SK-N-SH (cell line): ENCODE results near the gene PPP1R12C. TPM values are rescaled to one million over a fixed set of nuclear protein-coding genes. Genes with fewer than 3 reads are reported as not detected.

Experiments used
- CTCF ChIA-PET: fragments of 300-600, 350-600 bp; formaldehyde crosslinking; extraction: SDS; loops from one replicate; lab custom pipeline; 2021; lab: Yijun Ruan, JAX
- POLR2A ChIA-PET: fragments of 350-600 bp; sonication (Branson Sonifier 250); formaldehyde crosslinking; extraction: SDS; loops from one replicate; lab custom pipeline; 2020; ENCODE audit warnings: antibody characterized with exemption, inconsistent platforms; lab: Yijun Ruan, JAX
- DNase-seq: peaks from one replicate; pipeline ENCODE4 v3.0.0; 2012
- H2AFZ ChIP-seq: fragments of 200-600 bp; sonication (generic); 2 replicates; pipeline ENCODE4 v1.8.1; 2016; ENCODE audit warnings: antibody characterized with exemption, mild to moderate bottlenecking, low read depth
- H3F3A ChIP-seq: fragments of 200-600 bp; sonication (generic); replicated peaks from 2 replicates; pipeline ENCODE3; 2016; ENCODE audit warnings: antibody characterized with exemption, mild to moderate bottlenecking; ENCODE audit not compliant: insufficient read depth
- H3K27ac ChIP-seq, 2 experiments: fragments of 200-500 bp in 1 of 2; fragments of 200-600 bp in 1 of 2; sonication (Bioruptor generic) in 1 of 2; sonication (generic), shearing (Covaris generic) in 1 of 2; 2 replicates each; pipeline versions ENCODE4 v1.5.1 to v1.6.1; 2014 to 2016; ENCODE audit warnings: low read depth in 2 of 2, inconsistent platforms in 1 of 2, low read length in 1 of 2, mild to moderate bottlenecking in 1 of 2, mixed read lengths in 1 of 2
- H3K27me3 ChIP-seq: fragments of 200-600 bp; sonication (generic), shearing (Covaris generic); 2 replicates; pipeline ENCODE4 v1.6.1; 2016; ENCODE audit warnings: mixed run types; ENCODE audit not compliant: insufficient read depth
- H3K36me3 ChIP-seq, 2 experiments: fragments of 200-500 bp in 1 of 2; fragments of 200-600 bp in 1 of 2; sonication (Bioruptor generic) in 1 of 2; sonication (generic) in 1 of 2; replicated peaks in 1 of 2; 2 replicates each; pipeline versions ENCODE3 to v1.5.1; 2014 to 2016; ENCODE audit warnings: low read length in 1 of 2, mild to moderate bottlenecking in 1 of 2; ENCODE audit not compliant: insufficient read depth in 2 of 2, control insufficient read depth in 1 of 2
- H3K4me1 ChIP-seq, 2 experiments: fragments of 200-500 bp in 1 of 2; fragments of 200-600 bp in 1 of 2; sonication (Bioruptor generic) in 1 of 2; sonication (generic), shearing (Covaris generic) in 1 of 2; 2 replicates each; pipeline versions ENCODE4 v1.5.1 to v1.6.1; 2014 to 2016; ENCODE audit warnings: low read depth in 1 of 2, low read length in 1 of 2, mixed run types in 1 of 2; ENCODE audit not compliant: insufficient read depth in 2 of 2, control insufficient read depth in 1 of 2
- H3K4me2 ChIP-seq: fragments of 200-600 bp; sonication (generic), shearing (Covaris generic); 2 replicates; pipeline ENCODE4 v1.6.1; 2017; ENCODE audit warnings: mixed run types
- H3K4me3 ChIP-seq, 2 experiments: fragments of 200-500 bp in 1 of 2; fragments of 200-600 bp in 1 of 2; sonication (Bioruptor generic) in 1 of 2; sonication (generic), shearing (Covaris generic) in 1 of 2; 2 replicates each; pipeline versions ENCODE4 v1.5.1 to v1.8.1; 2014 to 2016; ENCODE audit warnings: low read depth in 2 of 2, inconsistent platforms in 1 of 2, low read length in 1 of 2, mild to moderate bottlenecking in 1 of 2, mixed read lengths in 1 of 2, moderate library complexity in 1 of 2
- H3K79me2 ChIP-seq: fragments of 200-600 bp; sonication (generic); 2 replicates; pipeline ENCODE4 v1.8.1; 2017; ENCODE audit warnings: mild to moderate bottlenecking; ENCODE audit not compliant: insufficient read depth
- H3K9ac ChIP-seq: fragments of 200-600 bp; sonication (generic); 2 replicates; pipeline ENCODE4 v1.6.1; 2017; ENCODE audit warnings: mixed run types
- H3K9me2 ChIP-seq: fragments of 200-600 bp; sonication (generic); 2 replicates; pipeline ENCODE4 v1.6.1; 2017; ENCODE audit warnings: mixed run types
- H3K9me3 ChIP-seq: fragments of 200-600 bp; sonication (generic); 2 replicates; pipeline ENCODE4 v1.6.1; 2017; ENCODE audit warnings: mixed run types, mild to moderate bottlenecking, moderate library complexity
- H4K20me1 ChIP-seq: fragments of 200-600 bp; sonication (generic); 2 replicates; pipeline ENCODE4 v1.6.1; 2017; ENCODE audit warnings: mild to moderate bottlenecking, mixed run types; ENCODE audit not compliant: insufficient read depth
- FOSL2 ChIP-seq: IDR thresholded peaks from 2 replicates; pipeline ENCODE4 v1.4.0; 2012; ENCODE audit warnings: low read depth, mild to moderate bottlenecking, moderate library complexity, borderline replicate concordance
- GABPA ChIP-seq: IDR thresholded peaks from 2 replicates; pipeline ENCODE4 v1.4.0; 2012; ENCODE audit warnings: low read depth, mild to moderate bottlenecking
- PBX3 ChIP-seq: IDR thresholded peaks from 2 replicates; pipeline ENCODE4; 2012
- RFX5 ChIP-seq: IDR thresholded peaks from 2 replicates; pipeline ENCODE4 v1.6.1; 2012; ENCODE audit warnings: mild to moderate bottlenecking, improper control_type of control experiment, low read length
- RXRA ChIP-seq: IDR thresholded peaks from 2 replicates; pipeline ENCODE4 v1.4.0; 2012; ENCODE audit warnings: low read depth, mild to moderate bottlenecking, borderline replicate concordance
- SIN3A ChIP-seq: IDR thresholded peaks from 2 replicates; pipeline ENCODE4 v1.6.1; 2012; ENCODE audit warnings: low read depth, mild to moderate bottlenecking, low read length, moderate library complexity, borderline replicate concordance
- SMC3 ChIP-seq: IDR thresholded peaks from 2 replicates; pipeline ENCODE4 v1.6.1; 2012; ENCODE audit warnings: low read depth, low read length, improper control_type of control experiment
- TEAD4 ChIP-seq: IDR thresholded peaks from 2 replicates; pipeline ENCODE4 v1.4.0; 2012; ENCODE audit warnings: mild to moderate bottlenecking, borderline replicate concordance; ENCODE audit not compliant: insufficient read depth
- USF1 ChIP-seq: IDR thresholded peaks from 2 replicates; pipeline ENCODE4 v1.4.0; 2012; ENCODE audit warnings: low read depth, borderline replicate concordance
- USF2 ChIP-seq: fragments of 150-350 bp; IDR thresholded peaks from 2 replicates; pipeline ENCODE4 v1.6.1; 2017; ENCODE audit warnings: antibody characterized with exemption, low read length, low read depth, borderline replicate concordance
- WGBS: methylation state at CpG from one replicate; pipeline ENCODE4 v1.1.6; 2017; ENCODE audit warnings: low lambda C conversion rate; 5-methylcytosine and 5-hydroxymethylcytosine counted together
- polyA plus RNA-seq, 3 experiments: library from polyadenylated mRNA; depleted of rRNA; stranded (reverse); fragments of >200 nt; gene quantifications; 2 replicates each; pipeline ENCODE4 v1.2.3, GENCODE V29; 2012

Gene PPP1R12C
- polyA plus RNA-seq, 1 of the 3 experiments (the other 2 are of a cell fraction): 83.9 TPM

GRCh38 chr19:55147545-55148251 lies 30.3 kb upstream of the PPP1R12C start (continued):
- no peak for TF ChIP-seq SMC3

- TF ChIP-seq USF1: no peak
- TF ChIP-seq RFX5: no peak
- no peak for TF ChIP-seq FOSL2
- no peak for TF ChIP-seq USF2
- TF ChIP-seq PBX3: no peak
- TF ChIP-seq GABPA: no peak
- no peak for TF ChIP-seq SIN3A
- no peak for TF ChIP-seq RXRA
- no peak for TF ChIP-seq TEAD4
- Histone ChIP-seq H3K9ac (no peak overlapping the region), H4K20me1 (no peaks in the 10 kb centered on the region), H3K79me2 (no peaks in the 10 kb centered on the region), H3K4me2 (no peak overlapping the region), H3F3A (no peaks in the 10 kb centered on the region), H3K27me3 (peaks cover 28% of the 10 kb centered on the region), H3K9me2 (no peaks in the 10 kb centered on the region), H3K4me1 (no peaks in the 10 kb centered on the region; a peak in 1 of 4 replicates), H3K4me3 (peak overlapping the region; percentile 9 to 24; a peak in 3 of 4 replicates), H3K36me3 (no peaks in the 10 kb centered on the region), H2AFZ (no peak overlapping the region), H3K27ac (no peak overlapping the region), H3K9me3 (no peaks in the 10 kb centered on the region)
- whole genome bisulfite sequencing: 9% methylated on average over 9 of the region's 27 CpGs
- ChIA-PET POLR2A (no interaction called here), CTCF (interaction anchor here (0.7 to 9.7 kb wide), 9 partner anchors 10 to 276 kb away, joined by 3 to 116 read pairs (median 3); no protein-coding TSS in a partner anchor)
- DNase-seq: peak; percentile 70
Measured at GRCh38 chr19:55146705-55147273, 29.4 kb upstream of the PPP1R12C start.
